IPS DF 4.7 (cell line): ENCODE data around the gene ZFYVE19.

Experiments used
- DNase-seq: peaks from one replicate; pipeline ENCODE4 v3.0.0-alpha.2; 2013; ENCODE audit warnings: low spot score; ENCODE audit errors: extremely low read depth

ZFYVE19 gene

DNA sequence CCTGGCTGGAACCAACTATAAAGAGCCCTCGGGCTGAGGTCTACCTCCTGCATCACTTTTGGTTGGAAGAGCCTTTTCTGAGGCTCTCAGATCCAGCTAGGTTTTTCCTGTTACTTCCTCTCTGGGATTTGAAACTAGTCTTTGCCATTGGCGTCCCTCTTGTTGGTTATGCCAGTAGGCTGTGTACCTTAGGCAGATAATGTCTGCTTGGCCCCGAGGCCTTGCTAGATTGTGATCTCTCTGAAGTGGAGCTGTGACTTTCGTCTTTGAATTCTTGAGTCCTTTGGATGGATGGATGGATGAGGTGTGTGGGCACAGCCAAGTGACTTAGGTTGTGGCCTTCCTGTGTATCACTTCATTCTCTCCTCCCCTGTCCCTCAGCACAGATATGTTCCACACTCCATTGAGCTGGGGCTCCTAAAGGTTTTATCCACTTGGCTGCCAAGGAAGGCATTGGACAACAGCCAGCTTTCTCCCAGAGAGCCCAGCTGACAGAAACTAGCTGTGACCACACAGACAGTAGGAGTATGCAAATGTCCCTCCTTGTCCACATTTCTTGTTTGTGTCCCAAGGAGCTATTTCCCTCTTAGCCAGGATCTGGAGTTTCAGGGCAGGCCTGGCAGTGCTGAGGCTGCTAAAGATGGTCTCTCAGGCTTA is 8.3 kb downstream of the ZFYVE19 start:
- no peak for DNase-seq

- no peak for DNase-seq
These were observed 12.2 kb downstream of the ZFYVE19 start for GRCh38 chr15:40819048-40819447.

DNA sequence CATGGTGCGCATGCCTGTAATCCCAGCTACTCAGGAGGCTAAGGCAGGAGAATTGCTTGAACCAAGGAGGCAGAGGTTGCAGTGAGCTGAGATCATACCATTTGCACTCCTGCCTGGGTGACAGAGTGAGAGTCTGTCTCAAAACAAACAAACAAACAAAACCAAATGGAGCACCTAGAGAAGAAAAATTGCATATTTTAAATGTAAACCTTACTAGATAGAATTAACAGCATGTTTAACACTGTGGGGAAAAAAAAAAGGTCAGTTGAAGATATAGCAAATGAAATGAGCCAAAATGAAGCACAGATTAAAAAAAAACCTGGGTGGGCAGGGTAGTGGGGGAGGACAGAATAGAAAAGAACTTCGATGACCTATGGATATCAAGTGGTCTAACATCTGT is 14.3 kb downstream of the ZFYVE19 start:
- no peak for DNase-seq

DNA sequence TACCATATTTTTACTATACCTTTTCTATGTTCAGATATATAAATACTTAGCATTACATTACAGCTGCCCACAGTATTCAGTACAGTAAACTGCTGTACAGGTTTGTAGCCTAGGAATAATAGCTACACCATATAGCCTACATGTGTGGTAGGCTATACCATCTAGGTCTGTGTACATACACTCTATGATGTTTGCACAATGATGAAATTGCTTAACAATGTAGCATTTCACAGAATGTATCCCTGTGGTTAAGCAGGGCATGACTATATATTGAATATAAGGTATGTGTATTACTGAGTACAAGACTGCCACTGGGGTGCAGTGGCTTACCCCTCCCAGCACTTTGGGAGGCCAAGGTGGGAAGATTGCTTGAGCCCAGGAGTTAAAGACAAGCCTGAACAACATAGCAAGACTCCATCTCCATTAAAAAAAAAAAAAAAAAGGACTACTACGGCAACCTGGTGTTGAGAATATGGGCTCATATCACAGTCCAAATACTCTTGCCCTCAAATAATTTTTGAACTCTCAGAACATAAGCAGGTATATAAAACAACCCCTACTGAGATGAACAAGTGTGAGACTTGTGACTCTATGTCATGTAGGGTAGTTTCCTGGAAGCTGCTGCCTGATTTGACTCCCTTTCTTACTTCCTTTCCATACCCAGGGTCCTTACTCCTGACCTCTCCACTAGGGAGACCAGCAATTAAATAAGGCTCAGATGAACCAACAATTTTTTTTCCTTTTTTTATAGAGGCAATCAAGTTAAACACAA is 16.9 kb downstream of the ZFYVE19 start:
- DNase-seq, result no peak

DNA sequence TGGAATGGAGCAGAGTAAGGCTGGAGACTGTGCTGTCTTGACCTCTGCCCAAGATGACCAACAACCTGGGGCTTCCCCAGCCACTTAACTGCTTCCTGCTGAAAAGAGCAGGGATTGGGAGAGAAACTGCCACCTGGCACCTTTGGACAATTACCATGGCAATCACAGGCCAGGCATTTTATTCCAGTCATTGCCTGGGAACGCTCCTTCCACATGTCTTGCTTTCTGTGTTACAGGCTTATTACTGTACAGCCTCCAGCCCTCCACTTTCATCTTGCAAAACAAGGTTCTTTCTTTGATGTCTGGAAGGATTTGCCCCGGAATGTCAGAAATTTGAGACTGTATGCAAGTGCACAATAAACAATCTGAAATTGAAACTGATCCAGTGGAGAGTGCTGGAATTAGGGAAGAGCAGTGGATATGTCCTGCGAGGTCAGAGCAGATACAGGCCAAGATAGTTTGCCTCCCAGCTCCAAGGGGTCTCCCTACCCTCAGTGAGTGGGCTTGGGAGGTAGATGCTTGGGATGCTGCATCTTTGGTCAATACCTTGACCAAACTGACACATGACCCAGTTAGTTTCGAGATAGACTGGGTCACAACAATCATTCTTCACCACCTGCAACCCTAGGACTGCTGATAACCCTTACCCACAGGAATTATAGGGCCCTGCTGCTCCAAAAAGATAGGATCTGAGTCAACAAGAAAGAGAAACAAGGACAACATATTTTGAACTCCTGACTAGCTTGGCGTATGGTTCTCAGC is 19.0 kb downstream of the ZFYVE19 start:
- no peak for DNase-seq

GRCh38 chr15:40826423-40827075 is 19.7 kb downstream of the ZFYVE19 start:
- DNase-seq, result no peak

GRCh38 chr15:40828447-40829036 is 21.7 kb downstream of the ZFYVE19 start, which contains the start of gene PPP1R14D:
TSS of gene PPP1R14D (minus strand) at chr15:40828708. CDS start at chr15:40828641, 67 bp downstream.
- DNase-seq, result no peak

DNA sequence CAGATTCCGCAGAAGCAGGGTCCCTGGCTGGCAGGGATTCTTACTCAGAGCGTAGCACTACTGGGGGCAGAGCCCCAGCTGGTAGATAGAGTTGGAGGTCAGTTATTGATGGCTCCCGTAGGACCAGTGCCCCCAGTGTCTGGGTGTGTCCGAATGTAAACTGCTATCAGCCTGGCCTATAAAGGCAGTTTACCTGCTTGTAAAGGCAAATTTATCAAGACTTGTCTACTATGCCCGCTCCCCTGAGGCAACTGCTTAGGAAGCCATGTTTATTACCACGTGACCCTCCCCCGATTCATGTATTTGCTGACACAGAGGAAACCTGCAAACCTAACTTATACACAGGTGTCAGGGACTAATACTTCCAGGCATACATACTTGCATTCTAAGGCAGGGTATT is 22.2 kb downstream of the ZFYVE19 start:
- DNase-seq, result no peak

DNA sequence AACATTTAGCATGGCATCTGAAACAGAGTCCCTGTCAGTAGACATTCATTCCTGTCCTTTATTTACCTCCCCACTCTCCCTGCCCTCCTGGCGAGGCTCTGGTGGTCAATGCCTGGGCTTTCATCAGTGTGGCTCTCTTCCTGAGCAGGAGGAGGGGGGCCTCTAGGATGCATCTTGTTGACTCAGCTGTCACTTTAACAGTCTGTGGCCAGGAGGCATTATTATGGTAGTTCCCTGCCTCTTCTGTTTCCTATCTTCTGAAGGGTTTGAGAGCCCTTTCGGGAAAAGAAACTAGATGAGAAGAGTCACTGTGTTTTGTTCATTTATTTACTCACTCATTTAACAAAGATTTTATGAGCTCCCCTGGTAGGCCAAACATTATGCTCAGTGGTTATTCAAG is 24.0 kb downstream of the ZFYVE19 start:
- no peak for DNase-seq

DNA sequence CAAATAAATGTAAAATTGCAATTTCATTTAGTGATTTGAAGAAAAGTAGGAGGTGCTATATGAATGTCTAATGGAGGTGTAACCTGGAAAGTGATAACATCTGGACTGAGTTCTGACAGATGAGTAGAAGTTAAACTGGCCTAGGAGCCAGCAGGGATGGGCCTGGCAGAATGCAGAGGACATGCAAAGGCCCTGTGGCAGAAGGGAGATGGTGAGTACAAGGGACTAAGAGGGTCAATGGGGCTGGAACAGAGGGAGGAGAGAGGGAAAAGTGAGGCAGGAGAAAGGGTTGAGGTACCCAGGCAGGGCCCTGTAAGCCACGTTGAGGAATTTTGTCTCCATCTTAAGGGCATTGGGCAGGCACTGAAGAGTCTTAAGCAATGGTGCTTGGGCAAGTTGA is 25.0 kb downstream of the ZFYVE19 start:
- no peak for DNase-seq

GRCh38 chr15:40832903-40833302 is 26.0 kb downstream of the ZFYVE19 start:
- no peak for DNase-seq

- DNase-seq, result no peak
These were observed 29.1 kb downstream of the ZFYVE19 start for GRCh38 chr15:40836020-40836419.

- DNase-seq, result no peak
These were observed 31.9 kb downstream of the ZFYVE19 start for GRCh38 chr15:40838756-40839155.

DNA sequence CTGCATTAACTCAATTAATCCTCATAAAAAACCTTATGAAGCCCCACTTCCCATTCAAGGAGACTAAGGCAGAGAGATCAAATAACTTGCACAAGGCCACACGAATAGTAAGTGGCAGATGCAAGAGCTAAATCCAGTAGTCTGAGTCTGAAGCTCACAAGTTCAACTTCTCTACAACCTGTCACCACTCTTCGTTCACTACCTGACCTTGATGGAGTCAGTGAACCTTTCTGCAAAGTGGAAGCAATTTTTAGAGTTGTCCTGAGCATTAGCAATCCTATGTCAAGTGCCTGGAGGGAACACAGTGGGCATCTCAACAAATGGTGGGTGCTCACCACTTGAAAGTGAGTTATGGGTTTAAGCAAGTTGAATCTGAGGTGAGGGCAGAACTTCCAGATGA is 34.9 kb downstream of the ZFYVE19 start:
- DNase-seq, result no peak

GRCh38 chr15:40843261-40843884 is 36.5 kb downstream of the ZFYVE19 start:
- no peak for DNase-seq

- no peak for DNase-seq
These were observed 37.2 kb downstream of the ZFYVE19 start, which contains the start of gene SPINT1 for GRCh38 chr15:40843885-40844695. TSS of gene SPINT1 (plus strand) at chr15:40844048. CDS start at chr15:40844555, 507 bp downstream.

GRCh38 chr15:40844696-40845030 is 37.8 kb downstream of the ZFYVE19 start:
- DNase-seq, result no peak

DNA sequence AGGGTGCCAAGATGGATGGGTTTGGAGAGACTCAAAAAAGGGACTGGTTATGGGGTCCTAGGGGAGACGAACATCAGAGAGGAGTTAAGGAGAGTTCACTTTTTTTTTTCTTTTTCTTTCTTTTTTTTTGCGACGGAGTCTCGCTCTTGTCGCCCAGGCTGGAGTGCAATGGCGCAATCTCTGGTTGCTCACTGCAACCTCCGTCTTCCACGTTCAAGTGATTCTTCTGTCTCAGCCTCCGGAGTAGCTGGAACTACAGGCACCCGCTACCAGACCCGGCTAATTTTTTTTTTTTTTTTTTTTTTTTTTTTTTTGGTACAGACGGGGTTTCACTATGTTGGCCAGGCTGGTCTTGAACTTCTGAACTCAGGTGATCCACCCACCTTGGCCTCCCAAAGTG is 38.1 kb downstream of the ZFYVE19 start:
- no peak for DNase-seq

- DNase-seq, result no peak
These were observed 38.8 kb downstream of the ZFYVE19 start for GRCh38 chr15:40845511-40846284.
